ENCODE results near the gene AZU1.
"Not testable (repeated sequence)": the region's sequence is repeated elsewhere in the genome, so short reads cannot be mapped to it uniquely, and the experiment has no call there.

GRCh38 chr19:842802-843179, 15.2 kb downstream of the AZU1 start:
- not testable (repeated sequence) for TF ChIP-seq RAD21 (conservative IDR thresholded peaks at IDR 0.05 in 1 of 2, IDR thresholded peaks at IDR 0.05 in 1 of 2); SREBF2 (IDR thresholded peaks at IDR 0.05); CBX8 (IDR thresholded peaks at IDR 0.05); CHD4 (IDR thresholded peaks at IDR 0.05; ENCODE audit: borderline replicate concordance); MYC (IDR thresholded peaks at IDR 0.05; ENCODE audit: borderline replicate concordance, low read length); USF2 (IDR thresholded peaks at IDR 0.05); FOSB (CRISPR knock-in tag; IDR thresholded peaks at IDR 0.05); POLR2A (IDR thresholded peaks at IDR 0.05; ENCODE audit: low read length)
- TF ChIP-seq, protein P1, sequence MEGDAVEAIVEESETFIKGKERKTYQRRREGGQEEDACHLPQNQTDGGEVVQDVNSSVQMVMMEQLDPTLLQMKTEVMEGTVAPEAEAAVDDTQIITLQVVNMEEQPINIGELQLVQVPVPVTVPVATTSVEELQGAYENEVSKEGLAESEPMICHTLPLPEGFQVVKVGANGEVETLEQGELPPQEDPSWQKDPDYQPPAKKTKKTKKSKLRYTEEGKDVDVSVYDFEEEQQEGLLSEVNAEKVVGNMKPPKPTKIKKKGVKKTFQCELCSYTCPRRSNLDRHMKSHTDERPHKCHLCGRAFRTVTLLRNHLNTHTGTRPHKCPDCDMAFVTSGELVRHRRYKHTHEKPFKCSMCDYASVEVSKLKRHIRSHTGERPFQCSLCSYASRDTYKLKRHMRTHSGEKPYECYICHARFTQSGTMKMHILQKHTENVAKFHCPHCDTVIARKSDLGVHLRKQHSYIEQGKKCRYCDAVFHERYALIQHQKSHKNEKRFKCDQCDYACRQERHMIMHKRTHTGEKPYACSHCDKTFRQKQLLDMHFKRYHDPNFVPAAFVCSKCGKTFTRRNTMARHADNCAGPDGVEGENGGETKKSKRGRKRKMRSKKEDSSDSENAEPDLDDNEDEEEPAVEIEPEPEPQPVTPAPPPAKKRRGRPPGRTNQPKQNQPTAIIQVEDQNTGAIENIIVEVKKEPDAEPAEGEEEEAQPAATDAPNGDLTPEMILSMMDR (IDR thresholded peaks at IDR 0.05), result not testable (repeated sequence)
- TF ChIP-seq, protein P2, sequence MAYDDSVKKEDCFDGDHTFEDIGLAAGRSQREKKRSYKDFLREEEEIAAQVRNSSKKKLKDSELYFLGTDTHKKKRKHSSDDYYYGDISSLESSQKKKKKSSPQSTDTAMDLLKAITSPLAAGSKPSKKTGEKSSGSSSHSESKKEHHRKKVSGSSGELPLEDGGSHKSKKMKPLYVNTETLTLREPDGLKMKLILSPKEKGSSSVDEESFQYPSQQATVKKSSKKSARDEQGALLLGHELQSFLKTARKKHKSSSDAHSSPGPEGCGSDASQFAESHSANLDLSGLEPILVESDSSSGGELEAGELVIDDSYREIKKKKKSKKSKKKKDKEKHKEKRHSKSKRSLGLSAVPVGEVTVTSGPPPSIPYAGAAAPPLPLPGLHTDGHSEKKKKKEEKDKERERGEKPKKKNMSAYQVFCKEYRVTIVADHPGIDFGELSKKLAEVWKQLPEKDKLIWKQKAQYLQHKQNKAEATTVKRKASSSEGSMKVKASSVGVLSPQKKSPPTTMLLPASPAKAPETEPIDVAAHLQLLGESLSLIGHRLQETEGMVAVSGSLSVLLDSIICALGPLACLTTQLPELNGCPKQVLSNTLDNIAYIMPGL (CRISPR knock-in tag; IDR thresholded peaks at IDR 0.05; ENCODE audit: borderline replicate concordance), result not testable (repeated sequence)
